Tibial nerve (tissue), 4 donors: ENCODE measurements around the gene PFKFB4. TPM values are rescaled to one million over a fixed set of nuclear protein-coding genes. Genes with fewer than 3 reads are reported as not detected.

ENCODE experiments used
- DNase-seq, 2 donors: peaks; one replicate each; pipeline ENCODE4 v3.0.0-alpha.2; 2019; ENCODE audit warnings: low spot score in 2 of 2
- H3K27ac ChIP-seq, 4 donors: fragments of 200-600 bp; sonication (generic) in 3 of 4; one replicate each; pipeline ENCODE4 v1.5.1; 2017 to 2019; ENCODE audit warnings: mild to moderate bottlenecking in 1 of 4
- H3K27me3 ChIP-seq, 2 donors: fragments of 200-600 bp; sonication (generic) in 1 of 2; one replicate each; pipeline versions ENCODE4 v1.5.1 to v1.6.0; 2017 to 2019
- H3K36me3 ChIP-seq, 3 donors: fragments of 200-600 bp; sonication (generic); one replicate each; pipeline ENCODE4 v1.5.1; 2018 to 2019
- H3K4me1 ChIP-seq, 4 donors: fragments of 200-600 bp; sonication (generic) in 3 of 4; one replicate each; pipeline ENCODE4 v1.5.1; 2017 to 2019
- H3K4me3 ChIP-seq, 4 donors: fragments of 200-600 bp; sonication (generic) in 3 of 4; one replicate each; pipeline ENCODE4 v1.5.1; 2017 to 2019; ENCODE audit warnings: mild to moderate bottlenecking in 1 of 4, moderate library complexity in 1 of 4
- H3K9me3 ChIP-seq, 4 donors: fragments of 200-600 bp; sonication (generic) in 3 of 4; one replicate each; pipeline ENCODE4 v1.5.1; 2017 to 2019
- EP300 ChIP-seq, 2 donors: sonication (generic); formaldehyde crosslinking; IDR thresholded peaks; one replicate each; pipeline ENCODE4 v1.6.1; 2017; ENCODE audit warnings: antibody characterized with exemption in 2 of 2, mild to moderate bottlenecking in 1 of 2
- POLR2A ChIP-seq, 2 donors: fragments of 450-650 bp; IDR thresholded peaks; one replicate each; pipeline ENCODE4 v1.6.1; 2017; ENCODE audit warnings: antibody characterized with exemption in 2 of 2, mild to moderate bottlenecking in 2 of 2, moderate library complexity in 2 of 2
- WGBS, 2 donors: methylation state at CpG; one replicate each; pipeline ENCODE4 v1.1.5; 2018; 5-methylcytosine and 5-hydroxymethylcytosine counted together
- total RNA-seq, 4 donors: library from RNA; depleted of rRNA; stranded (reverse); fragments of >200 nt; gene quantifications; one replicate each; pipeline ENCODE4 v1.1.0, GENCODE V29; 2016
- TF ChIP-seq, protein P1 (sequence below), 5 experiments: fragments of 200-600 bp in 3 of 5; fragments of 450-650 bp in 2 of 5; sonication (generic) in 3 of 5; IDR thresholded peaks; one replicate each; pipeline ENCODE4 v1.5.1; 2016 to 2019; ENCODE audit warnings: antibody characterized with exemption in 5 of 5, mild to moderate bottlenecking in 3 of 5, moderate library complexity in 2 of 5

The PFKFB4 gene
- total RNA-seq, 4 donors from 2014 or later = 2.2 to 9.0 (median 7.6) TPM

DNA sequence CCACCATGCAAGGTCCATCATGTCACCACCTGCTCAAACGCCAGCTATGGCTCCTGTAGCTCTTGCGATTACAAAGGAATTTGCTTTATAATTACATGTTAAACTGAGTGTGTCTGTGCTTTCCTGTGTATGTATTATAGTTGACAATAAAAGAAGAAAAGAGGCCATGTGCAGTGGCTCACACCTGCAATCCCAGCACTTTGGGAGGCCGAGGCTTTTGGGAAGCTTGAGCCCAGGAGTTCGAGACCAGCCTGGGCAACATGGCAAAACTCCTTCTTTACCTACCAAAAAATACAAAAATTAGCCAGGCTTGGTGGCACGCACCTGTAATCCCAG, 83.0 kb downstream of the PFKFB4 start:
- peak overlapping the region in 1 of 4 donors; percentile 74 for H3K4me3 ChIP-seq
- no peak for DNase-seq
- peaks cover 2 to 47% (median 35%) of the 10 kb centered on the region in 4 donors for H3K4me1 ChIP-seq
- TF ChIP-seq, protein P1, sequence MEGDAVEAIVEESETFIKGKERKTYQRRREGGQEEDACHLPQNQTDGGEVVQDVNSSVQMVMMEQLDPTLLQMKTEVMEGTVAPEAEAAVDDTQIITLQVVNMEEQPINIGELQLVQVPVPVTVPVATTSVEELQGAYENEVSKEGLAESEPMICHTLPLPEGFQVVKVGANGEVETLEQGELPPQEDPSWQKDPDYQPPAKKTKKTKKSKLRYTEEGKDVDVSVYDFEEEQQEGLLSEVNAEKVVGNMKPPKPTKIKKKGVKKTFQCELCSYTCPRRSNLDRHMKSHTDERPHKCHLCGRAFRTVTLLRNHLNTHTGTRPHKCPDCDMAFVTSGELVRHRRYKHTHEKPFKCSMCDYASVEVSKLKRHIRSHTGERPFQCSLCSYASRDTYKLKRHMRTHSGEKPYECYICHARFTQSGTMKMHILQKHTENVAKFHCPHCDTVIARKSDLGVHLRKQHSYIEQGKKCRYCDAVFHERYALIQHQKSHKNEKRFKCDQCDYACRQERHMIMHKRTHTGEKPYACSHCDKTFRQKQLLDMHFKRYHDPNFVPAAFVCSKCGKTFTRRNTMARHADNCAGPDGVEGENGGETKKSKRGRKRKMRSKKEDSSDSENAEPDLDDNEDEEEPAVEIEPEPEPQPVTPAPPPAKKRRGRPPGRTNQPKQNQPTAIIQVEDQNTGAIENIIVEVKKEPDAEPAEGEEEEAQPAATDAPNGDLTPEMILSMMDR (IDR thresholded peaks at IDR 0.05) = no peak
- no peak for TF ChIP-seq EP300 (IDR thresholded peaks at IDR 0.05)
- no peak for TF ChIP-seq POLR2A (IDR thresholded peaks at IDR 0.05)
- H3K27me3 ChIP-seq = no peaks in the 10 kb centered on the region
- H3K9me3 ChIP-seq = no peaks in the 10 kb centered on the region
- H3K27ac ChIP-seq = peak overlapping the region; percentile 97 to 100 (median 98)
- 75 to 82% methylated on average over 5 of the region's 5 CpGs for WGBS, 2 donors
- peaks cover 0 to 41% (median 0%) of the 10 kb centered on the region in 3 donors for H3K36me3 ChIP-seq

DNA sequence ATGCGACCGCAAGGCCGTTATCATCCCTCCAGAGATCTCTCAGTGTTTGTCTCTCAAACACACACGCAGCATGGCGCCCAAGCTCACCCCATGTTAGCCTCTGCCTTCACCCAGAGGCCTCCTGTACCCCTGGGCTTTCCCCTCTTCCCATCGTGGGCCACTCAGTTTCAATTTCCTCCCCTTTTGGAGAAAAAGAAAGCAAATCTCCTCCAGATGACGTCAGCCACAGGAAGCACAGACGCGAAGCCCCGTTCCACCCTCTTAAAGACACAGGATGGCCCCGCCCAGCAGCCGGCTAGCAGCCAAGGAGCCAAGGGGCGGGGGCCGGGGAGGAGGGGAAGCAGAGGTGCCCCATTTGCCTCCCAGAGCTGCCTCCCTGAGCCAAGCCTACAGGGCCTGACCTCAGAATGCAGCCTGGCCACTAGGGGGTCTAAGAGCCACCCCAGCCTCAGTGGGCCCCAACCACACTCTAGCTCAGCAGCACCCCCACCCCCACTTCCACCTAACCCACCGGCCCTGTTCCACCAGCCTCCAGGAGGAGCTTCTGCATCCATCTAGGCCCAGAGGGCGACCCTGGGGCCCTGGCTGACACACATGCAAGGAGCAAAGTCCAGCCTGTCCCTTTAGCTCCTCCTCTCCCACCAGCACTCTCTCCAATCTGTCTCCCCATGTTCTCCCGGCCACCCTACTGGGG, 83.5 kb downstream of the PFKFB4 start:
- Histone ChIP-seq H3K27me3 (no peaks in the 10 kb centered on the region), H3K9me3 (no peaks in the 10 kb centered on the region), H3K4me3 (peak overlapping the region; percentile 70 to 82 (median 73)), H3K27ac (peak overlapping the region; percentile 97 to 100 (median 98)), H3K36me3 (peaks cover 0 to 41% (median under 1%) of the 10 kb centered on the region in 3 donors), H3K4me1 (peaks cover 2 to 52% (median 40%) of the 10 kb centered on the region in 4 donors)
- DNase-seq = peak; percentile 84 to 88
- WGBS, 2 donors = 4 to 6% methylated on average over 15 to 17 of the region's 17 CpGs
- TF ChIP-seq, protein P1 (IDR thresholded peaks at IDR 0.05) = peak in 4 of 5 experiments; percentile 37 to 72 (median 62)
- peak; percentile 91 to 97 for TF ChIP-seq EP300 (IDR thresholded peaks at IDR 0.05)
- peak; percentile 61 to 87 for TF ChIP-seq POLR2A (IDR thresholded peaks at IDR 0.05)

DNA sequence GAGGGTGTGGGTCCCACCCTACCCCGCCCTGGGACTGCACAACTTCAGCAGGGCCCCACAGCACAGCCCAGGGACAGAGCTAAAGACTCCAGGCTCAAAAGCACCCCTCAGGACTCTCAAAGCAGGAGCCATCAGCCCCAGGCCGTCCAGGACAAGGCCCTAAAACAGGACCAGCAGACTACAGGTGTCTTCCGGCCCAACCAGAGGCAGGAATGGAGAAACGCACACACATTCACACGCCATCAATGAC, 84.0 kb downstream of the PFKFB4 start:
- WGBS, 2 donors = 0 to 6% methylated on average over 4 to 5 of the region's 5 CpGs
- Histone ChIP-seq H3K4me1 (peaks cover 2 to 57% (median 44%) of the 10 kb centered on the region in 4 donors), H3K9me3 (no peaks in the 10 kb centered on the region), H3K27me3 (no peaks in the 10 kb centered on the region), H3K36me3 (peaks cover 0 to 41% (median 6%) of the 10 kb centered on the region in 3 donors), H3K27ac (peak overlapping the region; percentile 97 to 100 (median 98)), H3K4me3 (peak overlapping the region; percentile 70 to 82 (median 73))
- TF ChIP-seq, protein P1 (IDR thresholded peaks at IDR 0.05) = no peak
- TF ChIP-seq POLR2A (IDR thresholded peaks at IDR 0.05) = no peak
- no peak for TF ChIP-seq EP300 (IDR thresholded peaks at IDR 0.05)
- DNase-seq = no peak

DNA sequence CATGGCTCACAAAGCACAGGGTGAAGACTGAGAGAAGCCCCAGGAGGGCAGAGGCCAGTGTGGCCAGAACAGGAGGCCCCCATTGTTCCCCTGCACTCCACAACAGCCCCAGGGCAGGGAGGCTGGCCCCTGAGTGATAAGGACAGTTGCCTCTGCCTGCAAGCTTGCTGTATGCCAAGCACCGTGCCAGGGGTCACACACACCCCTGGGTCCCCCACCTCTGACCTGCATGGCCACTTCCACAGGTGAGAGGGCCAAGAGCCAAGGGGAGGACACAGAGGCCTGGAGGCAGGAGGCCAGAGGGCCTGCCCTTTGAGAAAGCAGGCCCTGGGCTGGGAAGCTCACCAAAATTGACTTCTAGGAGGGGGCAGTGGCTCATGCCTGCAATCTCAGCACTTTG, 86.3 kb downstream of the PFKFB4 start:
- H3K27ac ChIP-seq = peak overlapping the region in 3 of 4 donors; percentile 65 to 98 (median 98)
- TF ChIP-seq POLR2A (IDR thresholded peaks at IDR 0.05) (no peak), EP300 (IDR thresholded peaks at IDR 0.05) (no peak)
- TF ChIP-seq, protein P1 (IDR thresholded peaks at IDR 0.05) = no peak
- peaks cover 2 to 73% (median 57%) of the 10 kb centered on the region in 4 donors for H3K4me1 ChIP-seq
- H3K27me3 ChIP-seq = no peaks in the 10 kb centered on the region
- peaks cover 0 to 38% (median 6%) of the 10 kb centered on the region in 3 donors for H3K36me3 ChIP-seq
- 0 to 60% methylated on average over 1 of the region's 1 CpG for WGBS, 2 donors
- no peak overlapping the region for H3K4me3 ChIP-seq
- no peak for DNase-seq
- no peaks in the 10 kb centered on the region for H3K9me3 ChIP-seq

DNA sequence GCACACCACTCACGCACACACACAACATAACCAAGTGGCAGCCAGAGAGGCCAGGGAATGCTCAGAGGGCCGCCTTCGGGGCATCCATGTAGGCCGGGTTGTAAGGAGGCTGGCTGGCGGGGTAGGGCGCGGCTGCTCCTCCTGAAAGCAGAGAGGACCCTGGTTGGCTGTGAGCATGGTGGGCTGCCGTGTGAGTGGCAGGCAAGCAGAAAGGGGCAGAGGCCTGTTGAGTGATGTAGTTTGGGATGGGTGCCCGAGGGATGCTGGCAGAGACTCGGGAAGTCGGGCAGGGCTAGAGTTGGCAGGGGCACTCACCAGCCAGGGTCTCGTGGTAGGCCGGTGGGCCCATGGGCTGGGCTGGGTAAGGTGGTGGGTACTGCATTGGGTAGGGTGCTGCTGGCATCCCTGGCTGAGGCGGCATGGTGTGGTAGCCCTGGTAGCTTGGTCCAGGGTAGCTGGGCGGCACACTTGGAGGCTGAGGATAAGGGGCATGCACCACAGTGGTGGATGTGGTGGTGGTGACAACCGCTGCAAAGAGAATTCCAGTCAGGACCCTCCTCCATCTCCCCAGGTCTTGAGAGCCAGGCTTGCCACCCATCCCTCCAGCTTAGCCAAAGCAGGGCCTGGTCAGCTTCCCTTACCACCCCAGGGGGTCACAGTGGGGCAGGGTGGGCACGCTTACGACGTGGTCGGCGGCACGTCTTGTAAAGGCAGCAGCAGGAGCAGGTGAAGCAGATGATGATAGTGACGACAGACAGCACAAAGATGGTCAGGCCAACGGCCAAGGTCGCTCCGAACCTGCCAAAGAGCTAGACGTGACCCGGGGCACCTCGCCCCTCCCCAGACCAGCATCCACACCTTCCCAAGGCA, 87.3 kb downstream of the PFKFB4 start:
- Histone ChIP-seq H3K4me3 (no peak overlapping the region), H3K36me3 (peaks cover 0 to 46% (median 6%) of the 10 kb centered on the region in 3 donors), H3K27me3 (no peaks in the 10 kb centered on the region), H3K27ac (peak overlapping the region; percentile 18 to 99 (median 98)), H3K9me3 (no peaks in the 10 kb centered on the region), H3K4me1 (peaks cover 2 to 76% (median 63%) of the 10 kb centered on the region in 4 donors)
- DNase-seq = no peak
- 85 to 87% methylated on average over 27 to 29 of the region's 29 CpGs for WGBS, 2 donors
- TF ChIP-seq POLR2A (IDR thresholded peaks at IDR 0.05) = no peak
- TF ChIP-seq, protein P1 (IDR thresholded peaks at IDR 0.05) = no peak
- no peak for TF ChIP-seq EP300 (IDR thresholded peaks at IDR 0.05)
